Measurements from ENCODE around the gene RAVER1. TPM values are rescaled to one million over a fixed set of nuclear protein-coding genes. Genes with fewer than 3 reads are reported as not detected.

Gene RAVER1
- total and polyA plus RNA-seq, 2 of the 13 experiments (the other 11 are each of a cell fraction or from before 2014, with no cell fraction given), result 3.6 to 7.9 TPM

GRCh38 chr19:10270616-10271394, 62.5 kb downstream of the RAVER1 start, which contains the start of gene ICAM1 (continued):
- TF ChIP-seq, protein P1, sequence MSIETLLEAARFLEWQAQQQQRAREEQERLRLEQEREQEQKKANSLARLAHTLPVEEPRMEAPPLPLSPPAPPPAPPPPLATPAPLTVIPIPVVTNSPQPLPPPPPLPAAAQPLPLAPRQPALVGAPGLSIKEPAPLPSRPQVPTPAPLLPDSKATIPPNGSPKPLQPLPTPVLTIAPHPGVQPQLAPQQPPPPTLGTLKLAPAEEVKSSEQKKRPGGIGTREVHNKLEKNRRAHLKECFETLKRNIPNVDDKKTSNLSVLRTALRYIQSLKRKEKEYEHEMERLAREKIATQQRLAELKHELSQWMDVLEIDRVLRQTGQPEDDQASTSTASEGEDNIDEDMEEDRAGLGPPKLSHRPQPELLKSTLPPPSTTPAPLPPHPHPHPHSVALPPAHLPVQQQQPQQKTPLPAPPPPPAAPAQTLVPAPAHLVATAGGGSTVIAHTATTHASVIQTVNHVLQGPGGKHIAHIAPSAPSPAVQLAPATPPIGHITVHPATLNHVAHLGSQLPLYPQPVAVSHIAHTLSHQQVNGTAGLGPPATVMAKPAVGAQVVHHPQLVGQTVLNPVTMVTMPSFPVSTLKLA (IDR thresholded peaks at IDR 0.05), result peak; percentile 35; the same call in 1 of the 2 replicates
- TF ChIP-seq MAX (IDR thresholded peaks at IDR 0.05) (peak; percentile 97), ZNF138 (CRISPR knock-in tag; IDR thresholded peaks at IDR 0.05; ENCODE audit: low read depth) (peak; percentile 85), ZNF773 (CRISPR knock-in tag; IDR thresholded peaks at IDR 0.05; ENCODE audit: borderline replicate concordance) (no peak), THAP11 (CRISPR knock-in tag; IDR thresholded peaks at IDR 0.05) (peak; percentile 82), ZBTB38 (CRISPR knock-in tag; IDR thresholded peaks at IDR 0.05) (no peak; the same call in 1 of the 2 replicates), ZNF891 (CRISPR knock-in tag; IDR thresholded peaks at IDR 0.05) (peak; percentile 90), GMEB1 (CRISPR knock-in tag; IDR thresholded peaks at IDR 0.05; ENCODE audit: borderline replicate concordance) (peak; percentile 65; the same call in 1 of the 2 replicates), ASH2L (IDR thresholded peaks at IDR 0.05; ENCODE audit: insufficient read length, low read depth, low read length) (peak; percentile 62), ZFP37 (CRISPR knock-in tag; IDR thresholded peaks at IDR 0.05; ENCODE audit: borderline replicate concordance) (peak; percentile 83), MEIS2 (CRISPR knock-in tag; IDR thresholded peaks at IDR 0.05) (peak; percentile 84; the same call in 1 of the 2 replicates), THAP9 (CRISPR knock-in tag; IDR thresholded peaks at IDR 0.05; ENCODE audit: borderline replicate concordance) (peak; percentile 81), ZNF432 (CRISPR knock-in tag; IDR thresholded peaks at IDR 0.05; ENCODE audit: borderline replicate concordance) (no peak)
- TF ChIP-seq, protein P2, sequence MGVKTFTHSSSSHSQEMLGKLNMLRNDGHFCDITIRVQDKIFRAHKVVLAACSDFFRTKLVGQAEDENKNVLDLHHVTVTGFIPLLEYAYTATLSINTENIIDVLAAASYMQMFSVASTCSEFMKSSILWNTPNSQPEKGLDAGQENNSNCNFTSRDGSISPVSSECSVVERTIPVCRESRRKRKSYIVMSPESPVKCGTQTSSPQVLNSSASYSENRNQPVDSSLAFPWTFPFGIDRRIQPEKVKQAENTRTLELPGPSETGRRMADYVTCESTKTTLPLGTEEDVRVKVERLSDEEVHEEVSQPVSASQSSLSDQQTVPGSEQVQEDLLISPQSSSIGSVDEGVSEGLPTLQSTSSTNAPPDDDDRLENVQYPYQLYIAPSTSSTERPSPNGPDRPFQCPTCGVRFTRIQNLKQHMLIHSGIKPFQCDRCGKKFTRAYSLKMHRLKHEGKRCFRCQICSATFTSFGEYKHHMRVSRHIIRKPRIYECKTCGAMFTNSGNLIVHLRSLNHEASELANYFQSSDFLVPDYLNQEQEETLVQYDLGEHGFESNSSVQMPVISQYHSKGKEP (CRISPR knock-in tag; IDR thresholded peaks at IDR 0.05), result 0 out of 2 replicates have a peak, but pooled peaks have one; percentile 37
- TF ChIP-seq, protein P3, sequence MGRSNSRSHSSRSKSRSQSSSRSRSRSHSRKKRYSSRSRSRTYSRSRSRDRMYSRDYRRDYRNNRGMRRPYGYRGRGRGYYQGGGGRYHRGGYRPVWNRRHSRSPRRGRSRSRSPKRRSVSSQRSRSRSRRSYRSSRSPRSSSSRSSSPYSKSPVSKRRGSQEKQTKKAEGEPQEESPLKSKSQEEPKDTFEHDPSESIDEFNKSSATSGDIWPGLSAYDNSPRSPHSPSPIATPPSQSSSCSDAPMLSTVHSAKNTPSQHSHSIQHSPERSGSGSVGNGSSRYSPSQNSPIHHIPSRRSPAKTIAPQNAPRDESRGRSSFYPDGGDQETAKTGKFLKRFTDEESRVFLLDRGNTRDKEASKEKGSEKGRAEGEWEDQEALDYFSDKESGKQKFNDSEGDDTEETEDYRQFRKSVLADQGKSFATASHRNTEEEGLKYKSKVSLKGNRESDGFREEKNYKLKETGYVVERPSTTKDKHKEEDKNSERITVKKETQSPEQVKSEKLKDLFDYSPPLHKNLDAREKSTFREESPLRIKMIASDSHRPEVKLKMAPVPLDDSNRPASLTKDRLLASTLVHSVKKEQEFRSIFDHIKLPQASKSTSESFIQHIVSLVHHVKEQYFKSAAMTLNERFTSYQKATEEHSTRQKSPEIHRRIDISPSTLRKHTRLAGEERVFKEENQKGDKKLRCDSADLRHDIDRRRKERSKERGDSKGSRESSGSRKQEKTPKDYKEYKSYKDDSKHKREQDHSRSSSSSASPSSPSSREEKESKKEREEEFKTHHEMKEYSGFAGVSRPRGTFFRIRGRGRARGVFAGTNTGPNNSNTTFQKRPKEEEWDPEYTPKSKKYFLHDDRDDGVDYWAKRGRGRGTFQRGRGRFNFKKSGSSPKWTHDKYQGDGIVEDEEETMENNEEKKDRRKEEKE (IDR thresholded peaks at IDR 0.05), result no peak

All from HepG2 (cell line).